DND-41 (cell line): Measurements from ENCODE around the gene AHR.

Experiments
- ATAC-seq: fragments of 200-7000 bp; cut with Tn5 transposase; 3 replicates; pipeline ENCODE4 v1.9.1; 2021; ENCODE audit warnings: low read depth; ENCODE audit not compliant: insufficient read depth
- DNase-seq: peaks from one replicate; pipeline ENCODE4 v3.0.0-alpha.2; 2020
- H2AFZ ChIP-seq: 2 replicates; pipeline ENCODE4 v1.6.0; 2012; ENCODE audit warnings: low read depth, low read length
- H3K27ac ChIP-seq: 2 replicates; pipeline ENCODE4 v1.5.1; 2012; ENCODE audit warnings: low read length, inconsistent platforms
- H3K27me3 ChIP-seq: fragments of 200-600 bp; sonication (generic); 2 replicates; pipeline ENCODE4 v1.6.0; 2012; ENCODE audit warnings: low read length, mild to moderate bottlenecking, inconsistent platforms; ENCODE audit not compliant: insufficient read depth, poor library complexity
- H3K36me3 ChIP-seq: 2 replicates; pipeline ENCODE4 v1.5.1; 2012; ENCODE audit warnings: low read length, inconsistent platforms; ENCODE audit not compliant: insufficient read depth
- H3K4me1 ChIP-seq: 2 replicates; pipeline ENCODE4 v1.5.1; 2012; ENCODE audit warnings: mild to moderate bottlenecking, low read length; ENCODE audit not compliant: insufficient read depth
- H3K4me2 ChIP-seq: 2 replicates; pipeline ENCODE4 v1.6.0; 2012; ENCODE audit warnings: mild to moderate bottlenecking, moderate library complexity, low read length, inconsistent platforms; ENCODE audit not compliant: insufficient read depth
- H3K4me3 ChIP-seq, 2 experiments: fragments of 200-600 bp in 1 of 2; shearing (Covaris generic) in 1 of 2; 2 replicates each; pipeline ENCODE4 v1.5.1; 2012 to 2016; ENCODE audit warnings: inconsistent platforms in 2 of 2, low read length in 2 of 2, mild to moderate bottlenecking in 2 of 2, low read depth in 1 of 2, moderate library complexity in 1 of 2
- H3K79me2 ChIP-seq: 2 replicates; pipeline ENCODE4 v1.6.0; 2012; ENCODE audit warnings: low read length, inconsistent platforms; ENCODE audit not compliant: insufficient read depth
- H3K9ac ChIP-seq: 2 replicates; pipeline ENCODE4 v1.6.0; 2012; ENCODE audit warnings: low read depth, mild to moderate bottlenecking, inconsistent platforms, low read length, moderate library complexity
- H3K9me3 ChIP-seq: 2 replicates; pipeline ENCODE4 v1.5.1; 2012; ENCODE audit warnings: low read length, moderate library complexity, mild to moderate bottlenecking, inconsistent platforms; ENCODE audit not compliant: insufficient read depth, severe bottlenecking
- H4K20me1 ChIP-seq: 2 replicates; pipeline ENCODE4 v1.6.0; 2012; ENCODE audit warnings: low read length; ENCODE audit not compliant: insufficient read depth
- EZH2 ChIP-seq: IDR thresholded peaks from 3 replicates; pipeline ENCODE4 v1.6.1; 2012; ENCODE audit warnings: borderline replicate concordance, low read depth, mild to moderate bottlenecking, moderate library complexity, low read length, inconsistent platforms; ENCODE audit not compliant: severe bottlenecking
- TF ChIP-seq, protein P1 (sequence below): IDR thresholded peaks from 2 replicates; pipeline ENCODE4 v1.5.1; 2012; ENCODE audit warnings: borderline replicate concordance, low read length, moderate library complexity, mild to moderate bottlenecking; ENCODE audit not compliant: poor library complexity, severe bottlenecking; ENCODE audit errors: extremely low read depth

AHR gene

DNA sequence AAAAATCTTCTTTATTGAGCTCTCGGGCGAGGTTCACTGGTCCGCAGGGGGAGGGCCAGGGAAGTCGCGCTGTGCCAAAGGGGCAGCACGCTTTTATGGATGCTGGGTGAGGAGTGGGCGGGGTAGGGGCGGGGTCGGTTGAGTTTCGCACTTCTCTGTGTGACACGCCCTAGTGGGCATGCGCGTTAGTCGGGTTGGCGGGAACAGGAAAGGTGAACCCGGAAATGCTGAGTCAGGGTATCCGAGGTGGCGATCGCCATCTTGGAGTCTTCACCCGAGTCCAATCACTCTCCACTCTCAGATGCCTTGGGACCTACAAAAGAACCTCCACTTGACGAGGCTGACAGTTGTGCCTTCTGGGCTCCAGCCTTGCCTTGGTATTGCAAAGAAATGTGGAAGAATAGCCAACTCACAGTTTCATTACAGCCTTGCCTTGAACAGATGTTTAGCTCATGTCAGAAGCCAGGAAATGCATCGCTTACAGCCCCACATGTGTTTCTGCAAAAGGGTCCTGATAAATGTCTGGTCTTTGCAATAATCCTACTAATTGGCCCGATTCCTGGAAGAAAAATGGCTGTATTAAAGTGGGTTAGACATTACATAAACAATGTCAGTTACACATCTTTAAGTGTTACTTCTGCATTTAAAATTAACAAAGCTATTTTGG is 64.1 kb downstream of the AHR start:
- Histone ChIP-seq H3K4me2 (no peak overlapping the region), H4K20me1 (no peaks in the 10 kb centered on the region), H3K36me3 (no peaks in the 10 kb centered on the region), H3K27ac (no peak overlapping the region), H3K27me3 (no peaks in the 10 kb centered on the region), H3K4me1 (no peaks in the 10 kb centered on the region), H2AFZ (no peak overlapping the region), H3K9ac (no peak overlapping the region), H3K79me2 (no peaks in the 10 kb centered on the region), H3K4me3 (no peak overlapping the region), H3K9me3 (peaks cover 2% of the 10 kb centered on the region)
- TF ChIP-seq, protein P1, sequence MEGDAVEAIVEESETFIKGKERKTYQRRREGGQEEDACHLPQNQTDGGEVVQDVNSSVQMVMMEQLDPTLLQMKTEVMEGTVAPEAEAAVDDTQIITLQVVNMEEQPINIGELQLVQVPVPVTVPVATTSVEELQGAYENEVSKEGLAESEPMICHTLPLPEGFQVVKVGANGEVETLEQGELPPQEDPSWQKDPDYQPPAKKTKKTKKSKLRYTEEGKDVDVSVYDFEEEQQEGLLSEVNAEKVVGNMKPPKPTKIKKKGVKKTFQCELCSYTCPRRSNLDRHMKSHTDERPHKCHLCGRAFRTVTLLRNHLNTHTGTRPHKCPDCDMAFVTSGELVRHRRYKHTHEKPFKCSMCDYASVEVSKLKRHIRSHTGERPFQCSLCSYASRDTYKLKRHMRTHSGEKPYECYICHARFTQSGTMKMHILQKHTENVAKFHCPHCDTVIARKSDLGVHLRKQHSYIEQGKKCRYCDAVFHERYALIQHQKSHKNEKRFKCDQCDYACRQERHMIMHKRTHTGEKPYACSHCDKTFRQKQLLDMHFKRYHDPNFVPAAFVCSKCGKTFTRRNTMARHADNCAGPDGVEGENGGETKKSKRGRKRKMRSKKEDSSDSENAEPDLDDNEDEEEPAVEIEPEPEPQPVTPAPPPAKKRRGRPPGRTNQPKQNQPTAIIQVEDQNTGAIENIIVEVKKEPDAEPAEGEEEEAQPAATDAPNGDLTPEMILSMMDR: no peak
- TF ChIP-seq EZH2: no peak
- ATAC-seq (no peak), DNase-seq (no peak)

DNA sequence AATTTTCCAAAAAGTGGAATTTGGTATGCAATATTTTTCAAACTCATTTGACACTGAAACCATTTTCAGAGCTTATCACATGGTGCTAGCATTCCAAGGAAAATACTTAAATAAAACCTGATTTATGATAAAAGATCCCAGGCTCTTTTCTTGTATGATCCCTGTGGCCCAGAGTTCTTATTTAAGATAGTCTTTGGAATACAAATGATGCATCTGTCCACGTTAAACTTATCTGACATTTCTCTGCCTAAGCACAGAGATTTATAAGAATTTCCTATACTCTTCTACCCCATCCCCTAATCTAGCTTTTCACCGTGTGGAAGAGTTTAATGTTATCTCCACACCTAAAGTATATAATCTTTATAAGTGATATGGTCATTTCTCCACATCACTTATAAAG is 66.2 kb downstream of the AHR start:
- TF ChIP-seq EZH2: no peak
- TF ChIP-seq, protein P1: no peak
- H3K27me3 ChIP-seq: no peaks in the 10 kb centered on the region
- no peaks in the 10 kb centered on the region for H3K79me2 ChIP-seq
- no peak overlapping the region for H3K4me2 ChIP-seq
- H3K9ac ChIP-seq: no peak overlapping the region
- H3K27ac ChIP-seq: no peak overlapping the region
- no peaks in the 10 kb centered on the region for H3K4me1 ChIP-seq
- H3K9me3 ChIP-seq: peaks cover 2% of the 10 kb centered on the region
- H4K20me1 ChIP-seq: no peaks in the 10 kb centered on the region
- H3K4me3 ChIP-seq: no peak overlapping the region
- ATAC-seq: no peak
- H2AFZ ChIP-seq: no peak overlapping the region
- no peak for DNase-seq
- H3K36me3 ChIP-seq: no peaks in the 10 kb centered on the region

DNA sequence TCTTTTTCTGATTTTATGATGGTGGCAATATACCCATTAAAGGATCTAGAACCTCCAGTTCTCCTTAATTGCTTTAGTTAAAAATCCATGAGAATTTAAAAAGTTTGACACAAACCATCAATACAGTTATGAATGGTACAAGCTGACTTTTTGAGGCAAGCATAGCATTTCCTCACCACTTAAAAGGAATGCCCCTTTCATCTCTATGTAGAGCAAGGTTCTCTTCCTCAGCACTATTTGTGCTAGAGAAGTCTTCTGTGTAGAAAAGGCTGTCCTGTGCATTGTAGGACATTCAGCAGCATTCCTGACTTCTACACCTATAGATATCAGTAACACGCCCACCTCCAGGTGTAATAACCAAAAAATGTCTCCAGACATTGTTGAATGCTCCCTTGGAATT is 67.3 kb downstream of the AHR start:
- Histone ChIP-seq H3K4me2 (no peak overlapping the region), H3K9me3 (peaks cover 2% of the 10 kb centered on the region), H3K4me3 (no peak overlapping the region), H3K27ac (no peak overlapping the region), H3K36me3 (no peaks in the 10 kb centered on the region), H4K20me1 (no peaks in the 10 kb centered on the region), H3K9ac (no peak overlapping the region), H3K27me3 (no peaks in the 10 kb centered on the region), H3K79me2 (no peaks in the 10 kb centered on the region), H3K4me1 (no peaks in the 10 kb centered on the region), H2AFZ (no peak overlapping the region)
- TF ChIP-seq EZH2: no peak
- TF ChIP-seq, protein P1: no peak
- DNase-seq (no peak), ATAC-seq (peak; percentile 89)
